ENCODE data around the gene CHCHD4.
"Not testable (repeated sequence)": the region's sequence is repeated elsewhere in the genome, so short reads cannot be mapped to it uniquely, and the experiment has no call there.

DNA sequence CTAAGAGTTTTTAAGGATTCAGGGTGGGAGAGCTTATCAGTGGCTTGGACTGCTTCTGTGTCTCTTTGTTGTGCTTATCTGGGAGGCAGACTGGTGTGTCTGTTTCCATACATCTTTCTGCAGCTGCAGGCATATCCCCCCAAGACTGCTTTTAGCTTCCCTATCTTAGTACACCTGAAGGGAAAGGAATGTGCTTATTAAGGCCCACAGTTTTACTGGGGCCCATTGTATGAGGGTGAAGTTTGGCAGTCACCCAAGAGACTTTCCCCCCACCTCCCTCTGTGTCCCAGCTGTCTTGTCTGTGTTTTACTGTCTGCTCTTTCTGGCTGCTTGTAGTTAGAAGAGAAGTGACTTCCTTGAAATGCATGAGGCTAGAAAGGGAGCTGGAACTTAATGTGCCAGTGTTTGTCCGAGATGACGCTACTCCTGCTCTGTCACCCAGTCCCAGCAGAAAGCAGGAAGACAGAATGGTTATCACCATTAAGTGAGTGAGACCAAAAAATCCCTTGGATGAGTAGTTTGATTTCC is 3.7 kb downstream of the CHCHD4 start:
- not testable (repeated sequence) for TF ChIP-seq POLR2A, EP300 (IDR thresholded peaks at IDR 0.05)
- TF ChIP-seq, protein P1, sequence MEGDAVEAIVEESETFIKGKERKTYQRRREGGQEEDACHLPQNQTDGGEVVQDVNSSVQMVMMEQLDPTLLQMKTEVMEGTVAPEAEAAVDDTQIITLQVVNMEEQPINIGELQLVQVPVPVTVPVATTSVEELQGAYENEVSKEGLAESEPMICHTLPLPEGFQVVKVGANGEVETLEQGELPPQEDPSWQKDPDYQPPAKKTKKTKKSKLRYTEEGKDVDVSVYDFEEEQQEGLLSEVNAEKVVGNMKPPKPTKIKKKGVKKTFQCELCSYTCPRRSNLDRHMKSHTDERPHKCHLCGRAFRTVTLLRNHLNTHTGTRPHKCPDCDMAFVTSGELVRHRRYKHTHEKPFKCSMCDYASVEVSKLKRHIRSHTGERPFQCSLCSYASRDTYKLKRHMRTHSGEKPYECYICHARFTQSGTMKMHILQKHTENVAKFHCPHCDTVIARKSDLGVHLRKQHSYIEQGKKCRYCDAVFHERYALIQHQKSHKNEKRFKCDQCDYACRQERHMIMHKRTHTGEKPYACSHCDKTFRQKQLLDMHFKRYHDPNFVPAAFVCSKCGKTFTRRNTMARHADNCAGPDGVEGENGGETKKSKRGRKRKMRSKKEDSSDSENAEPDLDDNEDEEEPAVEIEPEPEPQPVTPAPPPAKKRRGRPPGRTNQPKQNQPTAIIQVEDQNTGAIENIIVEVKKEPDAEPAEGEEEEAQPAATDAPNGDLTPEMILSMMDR (IDR thresholded peaks at IDR 0.05), result not testable (repeated sequence)
